GM19025 (cell line): ENCODE measurements around the gene SMYD1.

Experiments
- ATAC-seq: cut with Tn5 transposase; IDR thresholded peaks from one replicate; pipeline ENCODE4 v1.9.1; 2021; ENCODE audit warnings: mild to moderate bottlenecking, low read depth, moderate library complexity; ENCODE audit not compliant: unreplicated experiment

Gene SMYD1

DNA sequence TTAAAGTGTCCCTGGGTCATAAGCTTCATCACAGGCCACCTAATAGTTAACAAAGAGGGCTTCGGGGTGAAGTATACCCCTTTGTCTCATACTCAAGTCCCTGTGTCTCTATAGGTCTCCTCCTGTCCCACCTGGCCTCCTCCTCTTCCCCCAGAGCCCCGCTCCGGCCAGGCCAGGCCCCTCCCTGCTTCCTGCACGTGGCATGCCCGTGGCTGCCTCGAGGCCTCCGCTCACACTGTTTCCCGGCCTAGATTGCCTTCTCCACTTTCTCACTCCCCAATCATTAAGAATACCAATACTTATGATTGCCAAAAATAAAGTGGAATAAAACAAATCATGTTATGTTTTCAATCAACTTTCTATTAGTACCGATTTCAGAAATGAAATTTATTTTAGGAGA, 18.8 kb downstream of the SMYD1 start:
- ATAC-seq, result no peak

DNA sequence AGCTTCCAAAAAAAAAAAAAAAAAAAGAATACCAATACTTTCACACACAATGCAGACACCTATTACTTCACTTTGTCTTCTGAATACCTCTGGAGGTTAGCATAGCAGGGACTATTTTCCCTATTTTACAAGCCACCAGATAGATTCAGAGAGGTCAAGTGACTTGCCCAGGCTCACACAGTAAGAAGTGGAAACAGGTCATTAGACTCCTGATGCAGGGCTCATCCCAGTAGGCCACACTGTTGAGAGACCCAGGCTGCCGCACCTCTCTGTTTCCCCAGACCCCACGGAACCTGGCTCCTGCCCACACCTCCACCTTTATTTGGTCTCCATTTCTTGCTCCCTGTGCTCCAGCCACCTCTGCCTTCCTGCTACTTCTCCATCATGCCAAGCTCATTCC, 19.4 kb downstream of the SMYD1 start:
- no peak for ATAC-seq

DNA sequence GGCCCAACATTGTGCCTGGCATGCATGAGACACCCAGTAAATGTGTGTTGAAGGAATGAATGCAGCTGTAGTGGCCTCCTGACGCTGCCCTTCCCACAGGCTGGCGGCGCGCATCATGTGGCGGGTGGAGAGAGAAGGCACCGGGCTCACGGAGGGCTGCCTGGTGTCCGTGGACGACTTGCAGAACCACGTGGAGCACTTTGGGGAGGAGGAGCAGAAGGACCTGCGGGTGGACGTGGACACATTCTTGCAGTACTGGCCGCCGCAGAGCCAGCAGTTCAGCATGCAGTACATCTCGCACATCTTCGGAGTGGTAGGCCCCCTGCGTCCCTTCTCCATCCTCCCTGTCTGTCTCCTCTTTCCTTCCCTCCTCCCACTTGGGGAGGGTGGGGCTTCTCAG, 20.1 kb downstream of the SMYD1 start:
- no peak for ATAC-seq

- no peak for ATAC-seq
Observed at GRCh38 chr2:88088999-88089398, 21.4 kb downstream of the SMYD1 start.

GRCh38 chr2:88090446-88091283, 23.0 kb downstream of the SMYD1 start:
- ATAC-seq, result no peak

GRCh38 chr2:88091943-88092342, 24.3 kb downstream of the SMYD1 start:
- ATAC-seq, result no peak

DNA sequence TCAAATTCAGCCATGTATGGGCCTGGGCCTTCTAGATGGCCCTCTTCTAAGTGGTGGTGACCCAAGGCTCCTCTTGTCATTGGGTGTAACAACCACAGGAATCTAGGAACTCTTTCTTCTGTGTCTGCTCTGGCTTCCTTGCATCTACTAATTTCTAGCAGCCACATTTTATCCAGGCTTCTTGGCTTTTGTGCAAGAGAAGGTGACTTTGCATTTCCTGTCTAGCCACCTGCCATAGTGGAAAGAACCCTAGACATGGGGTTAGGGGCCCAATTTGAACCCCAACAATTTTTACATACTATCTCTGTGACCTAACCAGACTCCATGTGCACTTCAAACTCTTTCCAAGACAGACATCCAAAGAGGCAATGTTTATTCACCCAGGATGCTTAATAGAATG, 25.1 kb downstream of the SMYD1 start:
- ATAC-seq, result no peak

DNA sequence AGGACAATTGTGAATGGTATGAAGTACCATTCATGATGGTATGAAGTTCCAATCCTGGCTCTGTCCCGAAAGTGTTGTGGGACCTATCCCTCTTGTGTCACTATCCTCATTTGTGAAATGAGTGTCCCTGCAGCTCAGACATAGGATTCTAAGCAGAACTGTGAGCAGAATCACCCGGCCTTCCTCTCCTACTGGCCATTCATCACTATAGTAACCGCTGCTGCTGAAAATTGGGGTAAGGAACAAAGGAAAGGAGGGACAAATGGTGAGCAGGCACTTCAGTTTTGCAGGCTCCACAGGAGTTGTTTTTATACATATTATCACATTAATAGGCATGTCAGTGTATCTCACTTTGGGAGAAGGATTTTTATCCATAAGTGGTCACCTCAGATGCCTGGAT, 27.4 kb downstream of the SMYD1 start:
- no peak for ATAC-seq

GRCh38 chr2:88096708-88097107, 29.1 kb downstream of the SMYD1 start:
- ATAC-seq, result no peak

DNA sequence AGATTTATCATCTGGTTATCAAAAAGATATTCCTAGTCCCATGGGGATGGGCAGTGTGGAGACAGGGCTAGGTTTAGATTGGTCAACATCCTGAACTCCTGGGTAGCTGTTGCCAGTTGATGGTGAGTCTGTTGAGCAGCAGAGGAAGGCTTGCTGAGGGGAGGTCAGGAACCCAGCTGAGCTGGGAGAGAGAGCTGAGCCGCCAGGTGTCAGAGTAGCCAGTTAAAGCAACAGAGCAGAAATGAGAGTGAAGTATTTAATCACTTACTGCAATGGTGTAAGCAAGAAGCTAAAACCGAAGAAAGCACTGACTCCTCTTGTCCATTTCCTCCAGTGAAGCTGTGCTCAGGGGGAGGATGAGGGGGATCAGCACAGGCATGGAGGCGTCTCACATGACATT, 29.6 kb downstream of the SMYD1 start:
- no peak for ATAC-seq

DNA sequence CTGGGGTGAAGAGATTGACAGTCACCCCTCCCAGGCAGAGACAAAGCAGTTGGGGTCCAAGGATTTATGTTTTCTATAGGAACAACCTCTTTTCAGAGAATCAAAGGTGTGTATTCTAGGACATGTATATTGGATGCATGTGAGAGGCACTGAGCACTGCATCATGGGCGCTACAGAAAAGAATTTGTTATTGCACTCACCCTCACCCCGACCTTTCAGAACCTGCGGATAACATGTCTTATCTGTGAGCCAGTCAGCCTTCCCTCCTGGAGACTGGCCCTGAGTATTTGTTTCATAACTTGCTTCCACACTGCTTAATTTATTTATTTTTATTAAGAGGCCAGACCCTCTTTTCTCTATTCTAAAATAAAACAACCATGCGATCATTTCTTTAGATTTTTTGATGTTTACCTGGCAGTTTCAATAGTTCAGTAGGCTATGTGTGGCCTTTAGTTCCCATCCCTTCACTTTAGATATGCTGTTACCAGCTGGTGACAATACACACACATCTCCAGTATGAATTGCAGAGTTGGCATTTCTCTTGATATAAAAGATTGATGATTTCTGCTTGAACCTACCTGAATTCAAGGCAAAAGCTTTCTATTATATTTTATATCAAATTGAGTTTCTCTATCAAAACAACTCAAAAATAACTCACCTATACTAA, 30.4 kb downstream of the SMYD1 start:
- no peak for ATAC-seq

- no peak for ATAC-seq
Observed at GRCh38 chr2:88098558-88098900, 30.9 kb downstream of the SMYD1 start.

DNA sequence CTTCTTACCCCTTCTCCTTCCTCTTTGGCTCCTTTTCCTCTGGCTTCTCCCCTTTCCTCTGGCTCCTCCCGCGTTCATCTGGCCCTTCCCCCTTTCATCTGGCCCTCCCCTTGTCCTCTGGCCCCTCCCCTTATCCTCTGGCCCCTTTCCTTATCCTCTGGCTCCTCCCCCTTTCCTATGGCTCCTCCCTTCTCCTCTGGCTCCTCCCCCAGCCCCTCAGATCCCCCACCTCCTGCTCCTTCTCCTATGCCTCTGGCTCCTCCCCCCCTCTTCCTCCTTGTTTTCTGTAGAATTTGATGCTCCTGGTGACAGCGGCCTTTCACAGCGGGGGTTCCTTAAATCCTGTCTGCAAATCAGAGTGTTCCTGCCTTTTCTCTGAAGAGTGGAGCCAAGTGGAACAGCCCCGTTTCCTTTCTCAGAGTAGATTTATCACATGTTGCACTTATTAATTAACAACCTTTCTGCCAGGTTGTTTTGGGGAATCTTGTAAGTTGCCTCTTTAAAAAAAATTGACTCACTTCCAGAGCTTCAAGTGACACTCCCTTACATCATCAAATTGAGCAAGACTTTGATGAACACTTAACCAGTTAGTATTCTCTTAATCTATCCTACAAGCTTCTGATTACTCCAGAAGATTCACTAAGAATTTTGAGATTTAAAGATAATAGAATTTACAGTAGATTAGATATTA, 32.3 kb downstream of the SMYD1 start:
- no peak for ATAC-seq

DNA sequence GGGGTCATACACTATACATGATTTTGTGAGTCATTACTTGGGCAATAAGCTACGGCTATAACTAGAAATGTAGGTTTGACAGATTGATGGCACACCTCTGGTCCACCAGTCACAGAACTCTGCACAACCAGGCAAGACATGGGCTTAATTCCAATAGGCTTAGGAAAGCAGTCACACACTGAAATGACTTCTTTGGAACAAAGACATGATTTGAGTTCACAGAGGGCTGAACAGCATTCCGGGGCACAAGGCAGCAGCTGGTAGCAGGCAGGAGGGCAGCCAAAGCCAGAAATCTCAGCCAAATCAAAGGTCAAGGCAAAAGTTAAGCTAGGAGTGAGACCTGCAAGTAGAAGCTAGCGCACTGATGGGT, 32.8 kb downstream of the SMYD1 start:
- no peak for ATAC-seq

- no peak for ATAC-seq
Observed at GRCh38 chr2:88108796-88109195, 41.2 kb downstream of the SMYD1 start.

DNA sequence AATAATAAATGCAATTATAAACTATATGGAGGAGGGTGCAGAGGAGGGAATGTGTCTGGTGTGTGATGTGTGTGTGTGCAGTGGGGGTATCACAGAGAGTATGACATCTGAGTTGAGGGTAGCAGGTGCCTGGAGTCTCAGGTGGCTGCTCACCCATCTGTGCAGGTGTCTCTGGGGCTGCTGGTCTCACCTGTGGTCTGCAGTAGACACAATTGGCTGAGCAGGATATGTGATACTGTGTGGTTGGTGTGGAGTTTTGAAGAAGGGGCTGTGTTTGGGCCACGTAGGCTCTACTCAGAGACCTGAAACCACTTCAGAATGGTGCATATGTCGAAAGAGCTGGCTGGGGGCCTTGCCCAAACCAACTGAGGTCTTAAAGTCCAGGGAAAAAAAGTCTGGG, 43.2 kb downstream of the SMYD1 start:
- no peak for ATAC-seq

DNA sequence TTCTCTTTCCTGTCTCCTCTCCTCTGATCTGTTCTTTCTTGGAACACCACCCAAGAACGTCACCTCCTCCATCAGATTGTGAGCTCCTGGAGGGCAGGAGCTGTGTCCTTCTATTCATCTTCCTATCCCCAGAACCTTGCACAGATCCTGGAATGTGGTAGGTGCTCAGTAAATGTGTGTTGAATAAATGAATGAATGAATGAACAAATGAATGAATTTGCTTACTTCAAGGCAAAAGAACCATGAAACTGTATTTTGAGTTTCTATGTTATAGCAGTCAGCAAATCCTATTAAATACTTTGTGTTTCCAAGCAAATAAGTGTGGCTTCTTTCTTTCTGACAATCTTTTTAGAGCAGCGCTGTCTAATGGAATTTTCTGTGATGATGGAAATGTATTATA, 45.4 kb downstream of the SMYD1 start:
- ATAC-seq, result no peak

DNA sequence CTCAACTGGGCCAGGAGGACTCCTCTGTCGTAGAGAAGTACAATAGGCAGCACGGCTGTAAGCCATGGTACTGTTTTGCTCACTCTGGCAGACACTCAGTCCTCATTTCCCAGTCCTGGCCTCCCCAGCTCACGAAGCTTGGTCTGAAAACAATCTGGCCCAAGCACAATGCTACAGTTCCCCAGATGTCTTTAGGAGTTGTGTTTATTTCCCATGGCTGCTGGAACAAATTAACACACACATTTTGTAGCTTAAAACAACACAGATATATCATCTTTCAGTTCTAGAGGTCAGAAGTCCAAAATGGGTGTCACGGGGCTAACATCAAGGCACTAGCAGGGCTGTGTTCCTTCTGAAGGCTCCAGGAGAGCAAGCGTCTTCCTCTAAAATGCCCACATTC, 47.3 kb downstream of the SMYD1 start:
- ATAC-seq, result no peak

GRCh38 chr2:88115825-88116518, 48.3 kb downstream of the SMYD1 start:
- ATAC-seq, result no peak

DNA sequence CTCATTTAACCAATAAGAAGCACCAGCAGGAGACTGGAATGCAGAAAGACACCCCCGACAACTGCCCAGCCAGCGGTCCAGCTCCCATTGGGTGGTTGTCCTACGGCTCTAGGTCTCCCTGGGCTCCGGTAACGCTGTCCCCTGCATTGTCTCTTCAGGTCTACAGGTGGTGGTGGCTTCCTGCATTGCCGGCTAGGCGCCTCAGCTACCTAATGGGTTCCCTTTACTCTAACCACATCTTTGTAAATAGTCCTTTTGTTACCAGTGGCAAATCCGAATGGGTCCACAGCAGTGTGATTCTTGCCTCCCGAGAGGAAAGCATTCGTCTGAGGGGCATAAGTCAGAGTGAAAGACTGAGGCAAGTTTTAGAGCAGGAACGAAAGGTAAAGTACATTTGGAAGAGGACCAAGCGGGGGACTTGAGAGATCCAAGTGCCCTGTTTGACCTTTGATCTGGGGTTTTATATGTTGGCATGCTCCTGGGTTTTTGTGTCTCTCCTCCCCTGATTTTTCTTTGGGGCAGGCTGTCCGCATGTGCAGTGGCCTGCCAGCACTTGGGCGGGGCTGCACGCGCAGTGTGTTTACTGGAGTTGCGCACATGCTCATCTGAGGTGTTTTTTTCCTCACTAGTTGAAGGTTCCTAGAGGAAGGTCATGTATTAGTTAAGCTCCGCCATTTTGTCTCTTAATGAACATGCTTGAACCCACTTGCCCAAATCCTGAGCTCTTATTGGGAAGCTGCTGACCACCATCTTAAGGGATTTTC, 49.2 kb downstream of the SMYD1 start:
- no peak for ATAC-seq
